ENCODE results near the gene PARVG.

Gene PARVG

GRCh38 chr22:44184006-44184405 lies 3.3 kb downstream of the PARVG start:
- no peaks in the 10 kb centered on the region for H3K79me2 ChIP-seq (ENCODE audit: insufficient read depth, low read length)
- H3K4me2 ChIP-seq (ENCODE audit: low read depth, low read length, poor library complexity, severe bottlenecking), result no peak overlapping the region
- H2AFZ ChIP-seq (ENCODE audit: low read depth, low read length, severe bottlenecking), result no peak overlapping the region
- H3K4me3 ChIP-seq (ENCODE audit: insufficient read depth, low read length, poor library complexity, severe bottlenecking), result no peak overlapping the region
- H3K9ac ChIP-seq (ENCODE audit: low read length), result no peak overlapping the region
- TF ChIP-seq EZH2phosphoT487 (conservative IDR thresholded peaks at IDR 0.05; ENCODE audit: low read length) (no peak), CTCF (IDR thresholded peaks at IDR 0.05; ENCODE audit: insufficient read depth, low read length, poor library complexity, severe bottlenecking) (no peak)
- H3F3A ChIP-seq (ENCODE audit: insufficient read depth), result no peaks in the 10 kb centered on the region
- H3K36me3 ChIP-seq (ENCODE audit: low read length), result no peaks in the 10 kb centered on the region
- H4K20me1 ChIP-seq (ENCODE audit: low read depth, low read length), result no peaks in the 10 kb centered on the region
- H3K27me3 ChIP-seq (ENCODE audit: low read length), result no peaks in the 10 kb centered on the region
- H3K27ac ChIP-seq (ENCODE audit: low read depth, low read length), result no peak overlapping the region
- no peaks in the 10 kb centered on the region for H3K9me3 ChIP-seq (ENCODE audit: insufficient read depth, low read length)
- no peaks in the 10 kb centered on the region for H3K9me2 ChIP-seq (replicated peaks; ENCODE audit: insufficient read depth, low read length)

- H3K9me2 ChIP-seq (replicated peaks; ENCODE audit: insufficient read depth, low read length), result no peaks in the 10 kb centered on the region
- H3K9me3 ChIP-seq (ENCODE audit: insufficient read depth, low read length), result no peaks in the 10 kb centered on the region
- no peak overlapping the region for H3K4me2 ChIP-seq (ENCODE audit: low read depth, low read length, poor library complexity, severe bottlenecking)
- no peak overlapping the region for H2AFZ ChIP-seq (ENCODE audit: low read depth, low read length, severe bottlenecking)
- no peaks in the 10 kb centered on the region for H3K27me3 ChIP-seq (ENCODE audit: low read length)
- H3K27ac ChIP-seq (ENCODE audit: low read depth, low read length), result no peak overlapping the region
- TF ChIP-seq EZH2phosphoT487 (conservative IDR thresholded peaks at IDR 0.05; ENCODE audit: low read length), result no peak
- no peak for TF ChIP-seq CTCF (IDR thresholded peaks at IDR 0.05; ENCODE audit: insufficient read depth, low read length, poor library complexity, severe bottlenecking)
- H3F3A ChIP-seq (ENCODE audit: insufficient read depth), result no peaks in the 10 kb centered on the region
- H3K79me2 ChIP-seq (ENCODE audit: insufficient read depth, low read length), result no peaks in the 10 kb centered on the region
- no peak overlapping the region for H3K4me3 ChIP-seq (ENCODE audit: insufficient read depth, low read length, poor library complexity, severe bottlenecking)
- no peak overlapping the region for H3K9ac ChIP-seq (ENCODE audit: low read length)
- H4K20me1 ChIP-seq (ENCODE audit: low read depth, low read length), result no peaks in the 10 kb centered on the region
- H3K36me3 ChIP-seq (ENCODE audit: low read length), result no peaks in the 10 kb centered on the region
These were observed 4.8 kb downstream of the PARVG start for GRCh38 chr22:44185237-44186120.

GRCh38 chr22:44186121-44186510 lies 5.4 kb downstream of the PARVG start:
- Histone ChIP-seq H3K4me2 (ENCODE audit: low read depth, low read length, poor library complexity, severe bottlenecking) (no peak overlapping the region), H3F3A (ENCODE audit: insufficient read depth) (no peaks in the 10 kb centered on the region), H3K27me3 (ENCODE audit: low read length) (no peaks in the 10 kb centered on the region), H3K4me3 (ENCODE audit: insufficient read depth, low read length, poor library complexity, severe bottlenecking) (no peak overlapping the region), H3K36me3 (ENCODE audit: low read length) (no peaks in the 10 kb centered on the region), H3K9me2 (replicated peaks; ENCODE audit: insufficient read depth, low read length) (no peaks in the 10 kb centered on the region), H3K79me2 (ENCODE audit: insufficient read depth, low read length) (no peaks in the 10 kb centered on the region), H4K20me1 (ENCODE audit: low read depth, low read length) (no peaks in the 10 kb centered on the region), H3K27ac (ENCODE audit: low read depth, low read length) (no peak overlapping the region), H3K9me3 (ENCODE audit: insufficient read depth, low read length) (no peaks in the 10 kb centered on the region), H3K9ac (ENCODE audit: low read length) (no peak overlapping the region), H2AFZ (ENCODE audit: low read depth, low read length, severe bottlenecking) (no peak overlapping the region)
- TF ChIP-seq CTCF (IDR thresholded peaks at IDR 0.05; ENCODE audit: insufficient read depth, low read length, poor library complexity, severe bottlenecking) (no peak), EZH2phosphoT487 (conservative IDR thresholded peaks at IDR 0.05; ENCODE audit: low read length) (no peak)

All from SU-DHL-6 (cell line).